Activated T-cell treated with anti-CD3 and anti-CD28 coated beads for 1 hour (primary cell): ENCODE measurements around the gene SLC25A26.
"Not testable (repeated sequence)": the region's sequence is repeated elsewhere in the genome, so short reads cannot be mapped to it uniquely, and the experiment has no call there.

Source experiments
- DNase-seq: peaks from one replicate; pipeline ENCODE4 v3.0.0-alpha.2; 2020; ENCODE audit warnings: low read depth

The SLC25A26 gene

DNA sequence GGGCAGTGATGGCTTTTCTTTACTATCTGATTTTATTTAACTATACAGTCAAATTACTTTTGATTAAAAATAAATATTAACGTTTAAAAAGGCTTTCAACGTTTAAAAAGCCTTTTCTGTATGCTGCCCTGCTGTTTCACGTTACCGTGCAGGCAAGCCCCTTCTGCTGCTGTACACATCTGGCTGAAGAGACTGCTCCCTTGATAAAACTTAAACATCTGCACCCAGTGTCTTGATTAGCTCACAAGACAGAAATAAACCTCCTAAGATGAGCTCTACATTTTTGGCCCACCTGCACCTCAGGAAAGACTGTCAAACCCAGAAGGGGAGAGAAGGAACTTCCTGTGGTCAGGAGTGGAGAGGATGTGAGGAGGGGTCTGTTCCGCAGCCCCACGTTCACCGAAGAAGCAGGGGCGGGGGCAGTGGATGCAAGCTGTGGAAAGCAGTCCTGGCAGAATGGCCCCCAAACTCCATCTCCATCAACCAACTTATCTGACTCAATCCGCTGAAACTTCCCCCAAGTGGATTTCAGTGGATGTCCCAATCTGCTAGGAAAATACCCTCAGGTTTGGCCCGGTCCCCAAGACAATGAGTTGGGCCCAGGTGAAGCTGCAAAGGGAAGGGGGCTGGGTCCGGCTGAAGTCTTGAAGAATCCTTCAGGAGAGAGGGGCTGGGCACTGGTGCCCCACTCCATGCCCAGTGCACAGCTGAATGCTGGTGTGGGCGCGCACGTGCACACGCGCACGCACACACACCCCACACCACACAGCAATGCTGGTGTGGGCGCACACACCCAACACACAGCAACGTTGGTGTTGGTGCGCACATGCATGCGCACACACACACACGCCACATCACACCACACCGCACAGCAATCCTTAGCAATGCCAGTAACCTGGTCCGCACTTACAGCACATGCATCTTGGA is 191.4 kb downstream of the SLC25A26 start:
- no peak for DNase-seq

DNA sequence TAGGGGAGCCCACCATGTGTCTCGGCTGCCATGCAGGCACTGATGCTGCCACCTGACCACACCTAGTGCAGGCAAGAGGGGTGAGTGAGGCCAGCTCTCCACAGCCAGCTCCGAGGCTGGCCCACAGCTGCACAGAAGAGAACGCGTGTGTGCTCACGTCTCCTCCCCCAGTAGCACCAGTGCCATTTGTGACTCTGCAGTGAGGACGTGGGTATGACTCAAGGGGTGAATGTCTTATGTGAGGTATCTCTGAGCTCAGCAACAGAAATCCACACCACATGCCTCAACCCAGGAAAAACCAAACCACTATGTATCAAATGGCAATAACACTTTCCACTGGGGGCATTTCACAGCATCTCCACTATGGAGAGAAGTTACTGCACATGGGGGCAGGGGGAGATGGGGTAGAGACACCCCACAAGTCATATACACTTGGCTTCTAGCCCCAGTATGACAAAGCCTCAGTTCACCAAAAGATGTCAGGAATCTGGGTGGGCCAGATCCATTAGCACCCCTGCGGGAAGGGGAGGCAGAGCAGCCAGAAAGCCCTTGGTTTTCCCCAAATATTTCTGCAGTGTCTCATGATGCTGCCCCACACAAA is 192.4 kb downstream of the SLC25A26 start:
- no peak for DNase-seq

DNA sequence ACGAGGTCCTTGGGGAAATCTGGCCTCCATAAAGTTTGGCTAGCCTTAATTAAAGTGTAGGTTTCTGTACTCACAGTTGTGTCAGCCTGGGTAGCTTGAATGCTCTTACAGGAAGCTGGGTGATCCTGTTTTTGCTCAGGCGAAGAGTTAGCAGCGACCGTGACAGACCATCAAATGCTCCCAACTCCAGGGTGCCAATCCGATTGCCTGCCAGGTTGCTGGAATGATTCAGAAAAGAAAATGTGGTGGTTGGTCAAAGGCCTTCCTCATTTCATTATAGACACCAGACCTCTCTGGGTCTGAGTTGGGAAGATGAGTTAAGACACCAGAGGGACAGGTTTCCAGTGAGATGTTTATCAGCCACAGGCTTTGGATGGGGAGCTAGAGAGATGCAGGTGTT is 194.0 kb downstream of the SLC25A26 start:
- no peak for DNase-seq

DNA sequence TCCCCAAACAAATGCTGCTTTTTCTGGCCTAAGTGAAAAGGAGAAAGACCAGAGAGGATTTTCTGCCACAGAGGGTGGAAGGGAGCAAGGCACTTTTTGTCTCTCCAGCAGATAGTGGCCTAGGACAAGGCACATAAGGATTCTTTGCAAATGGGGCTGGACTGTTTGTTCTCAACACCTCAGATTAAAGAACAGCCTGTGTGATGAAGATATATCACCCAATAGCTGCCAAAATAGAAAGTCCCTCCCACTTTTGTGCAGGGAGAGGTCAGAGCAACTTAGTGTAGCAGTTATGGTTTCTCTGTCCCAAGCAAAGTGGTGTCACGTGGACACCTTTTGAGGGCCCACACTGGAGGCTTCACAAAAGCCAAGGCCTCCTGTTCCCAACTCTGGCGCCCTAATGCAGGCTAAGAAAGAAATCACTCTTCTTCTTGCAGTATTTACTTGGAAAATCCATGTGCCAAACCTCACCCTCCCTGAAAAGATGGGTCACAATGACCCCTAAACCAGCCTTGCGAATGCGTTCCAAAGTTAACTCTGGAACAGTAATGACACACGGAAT is 195.1 kb downstream of the SLC25A26 start:
- DNase-seq = no peak

DNA sequence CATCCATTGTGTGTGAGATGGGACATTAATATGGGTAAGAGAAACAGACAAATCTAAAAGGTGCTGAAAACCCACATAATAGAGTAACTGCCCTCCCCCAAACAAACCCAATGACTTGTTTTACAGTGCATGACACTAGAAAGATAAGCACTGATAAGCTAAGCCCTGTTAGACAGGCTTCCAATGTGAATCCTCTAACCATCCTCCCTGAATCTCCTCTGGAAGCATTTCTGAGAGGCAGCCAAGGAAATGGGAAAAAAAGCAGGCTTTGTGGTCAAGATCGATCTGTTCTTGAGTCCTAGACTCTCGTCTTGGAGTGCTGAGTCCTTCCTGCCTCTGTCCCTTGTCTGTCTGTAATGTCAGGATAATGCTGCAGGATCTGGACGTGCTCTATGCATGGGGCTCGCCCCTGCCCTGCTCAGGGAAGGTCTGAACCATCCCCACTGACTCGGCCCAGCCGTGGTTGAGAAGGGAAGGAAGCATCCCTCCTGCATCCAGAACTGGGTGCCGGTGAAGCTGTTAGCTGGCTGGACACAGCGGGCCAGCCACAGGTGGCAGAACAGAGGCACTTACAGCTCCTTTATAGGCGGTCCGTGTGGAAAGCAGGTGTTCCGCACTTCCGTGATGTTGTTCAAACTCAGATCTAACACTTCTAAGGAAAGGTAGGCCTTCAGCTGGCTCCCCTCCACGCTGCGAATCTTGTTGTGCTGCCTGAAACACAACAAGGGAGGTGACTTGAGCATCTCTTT is 195.9 kb downstream of the SLC25A26 start:
- no peak for DNase-seq

DNA sequence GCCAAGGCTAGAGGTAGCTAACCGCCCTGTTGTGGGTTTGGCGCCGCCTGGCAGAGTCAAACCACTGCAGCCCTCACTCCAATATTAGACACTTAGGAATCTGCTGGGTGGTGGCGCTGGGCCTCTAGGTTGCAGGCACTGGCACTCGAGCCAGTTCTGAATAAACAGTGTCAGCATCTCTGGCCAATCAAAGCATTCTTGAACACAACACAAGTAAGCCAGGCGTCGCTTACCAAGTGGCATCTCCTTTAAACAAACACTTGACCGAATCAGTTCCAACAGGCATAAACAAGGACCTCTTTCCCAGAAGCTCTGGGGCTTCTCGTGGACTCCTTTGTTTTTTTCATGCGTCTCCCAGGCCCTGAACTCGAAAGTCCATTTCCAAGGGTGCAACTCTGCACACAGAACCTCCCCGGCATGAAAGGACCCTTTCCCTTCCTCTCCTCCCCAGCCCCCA is 197.7 kb downstream of the SLC25A26 start:
- DNase-seq = no peak

DNA sequence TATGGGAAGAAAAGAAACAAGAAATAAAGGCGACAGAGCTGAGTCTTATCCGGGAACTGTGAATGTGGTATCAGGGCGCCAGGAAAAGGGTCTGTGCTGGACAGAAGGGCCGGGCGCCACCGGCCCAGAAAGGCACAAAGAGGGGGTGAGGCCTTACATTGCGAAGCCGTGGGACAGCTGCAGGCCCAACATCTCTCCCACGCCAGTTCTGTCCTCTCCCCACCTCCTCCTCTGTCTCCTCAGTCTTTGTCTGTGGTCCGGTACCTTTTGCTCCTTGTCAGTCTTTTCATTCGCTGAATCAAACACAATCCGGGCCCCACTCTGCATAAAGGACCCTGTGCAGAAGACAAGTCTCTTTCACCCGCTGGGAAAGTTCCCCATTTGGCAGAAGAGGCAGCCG is 198.2 kb downstream of the SLC25A26 start:
- DNase-seq = no peak

DNA sequence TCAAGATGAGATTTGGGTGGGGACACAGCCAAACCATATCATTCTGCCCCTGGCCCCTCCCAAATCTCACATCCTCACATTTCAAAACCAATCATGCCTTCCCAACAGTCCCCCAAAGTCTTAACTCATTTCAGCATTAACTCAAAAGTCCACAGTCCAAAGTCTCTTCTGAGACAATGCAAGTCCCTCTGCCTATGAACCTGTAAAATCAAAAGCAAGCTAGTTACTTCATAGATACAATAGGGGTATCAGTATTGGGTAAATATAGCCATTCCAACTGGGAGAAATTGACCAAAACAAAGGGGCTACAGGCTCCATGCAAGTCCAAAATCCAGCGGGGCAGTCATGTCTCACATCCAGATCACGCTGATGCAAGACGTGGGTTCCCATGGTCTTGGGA is 200.3 kb downstream of the SLC25A26 start:
- not testable (repeated sequence) for DNase-seq

DNA sequence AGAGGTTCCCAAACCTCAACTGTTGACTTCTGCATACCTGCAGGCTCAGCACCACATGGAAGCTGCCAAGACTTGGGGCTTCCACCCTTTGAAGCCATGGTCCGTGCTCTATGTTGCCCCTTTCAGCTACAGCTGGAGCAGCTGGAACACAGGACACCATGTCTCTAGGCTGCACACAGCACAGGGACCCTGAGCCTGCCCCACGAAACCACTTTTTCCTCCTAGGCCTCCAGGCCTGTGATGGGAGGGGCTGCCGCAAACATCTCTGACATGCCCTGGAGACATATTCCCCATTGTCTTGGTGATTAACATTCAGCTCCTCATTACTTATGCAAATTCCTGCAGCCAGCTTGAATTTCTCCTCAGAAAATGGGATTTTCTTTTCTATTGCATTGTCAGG is 201.1 kb downstream of the SLC25A26 start:
- DNase-seq = not testable (repeated sequence)

DNA sequence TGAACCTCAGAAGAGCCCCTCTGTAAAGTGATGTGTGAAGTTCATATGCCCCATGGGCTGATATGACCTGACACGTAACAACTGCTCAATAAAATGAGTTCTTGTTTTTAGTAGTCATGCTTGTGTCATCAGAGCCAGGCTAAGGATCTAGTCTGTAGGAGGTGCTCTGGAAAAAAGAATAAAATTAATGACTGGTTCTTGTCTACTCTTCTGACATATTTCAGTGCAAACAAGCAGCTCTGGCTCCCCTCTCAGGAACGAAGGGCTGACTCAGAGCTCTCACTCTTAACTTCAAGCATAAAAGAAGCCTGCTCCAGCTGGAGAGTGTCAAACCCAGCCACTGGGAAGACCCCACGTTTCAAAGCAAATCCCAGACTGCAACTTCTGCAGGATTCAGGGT is 203.0 kb downstream of the SLC25A26 start:
- no peak for DNase-seq

DNA sequence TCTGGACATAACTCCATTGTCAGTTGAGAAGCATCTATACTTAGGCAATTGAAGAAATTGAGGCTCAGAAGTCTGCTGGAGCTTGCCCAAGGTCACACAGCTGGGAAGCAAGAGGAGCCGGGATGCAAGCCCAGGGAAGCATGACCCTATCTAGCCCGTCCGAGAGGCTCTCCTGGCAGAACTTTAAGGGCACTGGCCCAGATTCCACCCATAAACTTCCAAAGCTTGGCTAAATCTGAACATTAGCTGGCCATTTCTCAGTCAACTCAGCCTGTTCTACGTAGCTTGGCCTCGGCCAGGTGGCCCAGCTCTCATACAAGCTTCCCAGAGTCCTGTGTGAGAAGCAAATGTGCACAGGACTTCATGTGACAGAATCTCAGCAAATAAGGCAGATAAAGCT is 204.2 kb downstream of the SLC25A26 start:
- no peak for DNase-seq

DNA sequence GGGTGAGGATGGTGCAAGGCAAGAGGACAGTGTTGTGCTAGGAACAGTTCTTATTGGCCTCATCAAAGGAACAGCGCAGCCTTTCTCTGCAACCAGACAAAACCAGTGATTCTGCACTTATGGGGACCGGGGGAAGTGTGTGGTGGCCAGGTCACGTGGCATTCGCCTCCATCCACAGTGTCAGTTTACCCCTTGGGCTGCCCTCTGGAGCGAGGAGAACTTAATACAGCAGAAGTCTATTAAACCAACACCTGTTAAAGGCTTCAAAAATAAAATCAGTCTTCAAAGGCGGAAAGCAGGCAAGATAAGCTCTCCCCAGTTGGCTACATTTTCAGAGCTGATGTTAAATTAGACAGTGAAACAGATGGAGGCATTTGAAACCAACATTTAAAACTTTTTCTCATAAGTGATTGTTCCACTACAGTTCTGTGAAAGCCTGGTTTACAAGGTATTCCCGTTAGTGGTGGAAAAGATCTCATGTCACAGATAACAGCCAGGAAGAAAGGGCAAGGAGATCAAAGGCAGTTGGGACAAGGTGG is 204.8 kb downstream of the SLC25A26 start:
- DNase-seq = no peak

DNA sequence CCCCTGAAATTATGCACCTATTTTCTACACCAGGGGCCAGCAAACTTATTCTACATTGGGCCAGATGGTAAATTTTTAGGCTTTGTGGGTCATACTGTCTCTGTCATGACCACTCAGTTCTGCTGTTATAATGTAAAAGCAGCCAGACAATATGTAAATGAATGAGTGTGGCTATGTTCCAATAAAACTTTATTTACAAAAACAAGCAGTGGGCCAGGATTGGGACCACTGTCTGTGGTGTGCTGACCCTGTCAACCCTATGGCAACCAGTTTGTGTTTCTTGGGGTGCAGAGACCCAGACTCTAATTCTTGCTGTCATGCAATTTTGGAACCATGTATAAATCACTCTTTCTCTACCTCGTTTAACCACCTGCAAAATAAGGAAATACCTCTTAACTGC is 205.3 kb downstream of the SLC25A26 start:
- no peak for DNase-seq

DNA sequence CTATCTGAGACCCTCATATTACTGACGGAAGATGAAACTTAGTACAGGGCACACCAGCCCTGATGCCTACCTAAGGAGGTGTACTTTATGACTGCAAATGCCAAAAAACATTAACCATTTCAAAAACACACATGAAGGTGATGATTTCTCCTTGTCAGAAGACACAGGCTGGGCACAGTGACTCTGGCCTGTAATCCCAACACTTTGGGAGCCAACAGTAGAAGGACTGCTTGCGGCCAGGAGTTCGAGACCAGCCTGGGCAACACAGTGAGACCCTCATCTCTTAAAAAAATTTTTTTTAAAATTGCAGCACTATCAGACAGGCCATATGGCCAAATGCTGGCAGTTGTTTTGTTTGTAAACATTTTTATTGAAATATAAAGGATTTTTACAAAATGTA is 206.6 kb downstream of the SLC25A26 start:
- no peak for DNase-seq

DNA sequence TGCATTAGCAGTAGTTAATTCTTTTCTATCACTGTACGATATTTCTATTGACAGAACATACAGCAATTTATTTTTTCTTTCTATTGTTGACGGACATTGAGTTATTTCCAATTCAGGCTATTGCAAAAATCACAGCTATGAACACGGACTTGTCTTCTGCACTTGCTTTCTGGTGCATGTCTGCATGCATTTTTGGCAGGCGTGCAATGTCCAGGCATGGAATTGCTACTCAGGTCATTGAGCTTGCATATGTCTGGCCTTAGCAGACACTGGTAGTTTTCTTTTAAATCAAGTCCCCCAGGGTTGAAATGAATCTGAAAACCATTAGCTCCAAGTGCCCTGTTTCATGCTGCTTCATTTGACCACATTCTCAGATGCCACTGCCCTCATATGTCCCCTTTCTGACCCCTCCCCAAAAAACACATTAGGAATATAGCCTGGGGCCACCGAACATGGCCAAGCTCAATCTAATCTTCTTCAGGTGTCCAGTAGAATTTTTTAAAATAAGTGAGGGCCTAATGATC is 207.2 kb downstream of the SLC25A26 start:
- DNase-seq = no peak
